Cortex of kidney (tissue), 1 donor: ENCODE data around the gene RCOR1.
"Not testable (repeated sequence)": the region's sequence is repeated elsewhere in the genome, so short reads cannot be mapped to it uniquely, and the experiment has no call there.

Source experiments
- DNase-seq: peaks from one replicate; lab custom pipeline; 2025; lab: John Stamatoyannopoulos, UW

The RCOR1 gene

DNA sequence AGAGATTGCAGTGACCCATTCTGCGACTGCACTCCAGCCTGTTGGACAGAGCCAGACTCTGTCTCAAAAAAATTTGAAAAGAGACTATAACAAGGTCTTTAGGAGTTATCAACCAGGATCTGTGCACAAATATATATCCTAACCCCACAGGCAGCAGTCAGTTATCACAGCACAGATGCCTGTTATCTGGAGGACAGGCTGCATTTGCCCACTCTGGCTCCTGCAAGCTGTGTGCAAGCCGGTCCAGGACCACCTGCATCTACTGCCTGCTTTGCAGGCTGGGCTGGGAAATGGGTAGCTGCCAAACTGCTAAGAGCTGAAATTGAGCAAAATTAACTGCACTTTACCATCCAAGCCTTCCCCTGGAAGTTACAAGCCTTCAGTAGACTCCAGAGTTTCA, 21.4 kb upstream of the RCOR1 start:
- DNase-seq, result no peak

- no peak for DNase-seq
These were observed 20.9 kb upstream of the RCOR1 start for GRCh38 chr14:102571478-102572042.

- DNase-seq, result not testable (repeated sequence)
These were observed 19.3 kb upstream of the RCOR1 start for GRCh38 chr14:102573161-102573560.

- no peak for DNase-seq
These were observed 18.8 kb upstream of the RCOR1 start for GRCh38 chr14:102573591-102574046.

- DNase-seq, result no peak
These were observed 17.9 kb upstream of the RCOR1 start for GRCh38 chr14:102574281-102575159.

GRCh38 chr14:102575160-102575845, 17.1 kb upstream of the RCOR1 start:
- no peak for DNase-seq

- DNase-seq, result not testable (repeated sequence)
These were observed 16.5 kb upstream of the RCOR1 start for GRCh38 chr14:102575846-102576428.

DNA sequence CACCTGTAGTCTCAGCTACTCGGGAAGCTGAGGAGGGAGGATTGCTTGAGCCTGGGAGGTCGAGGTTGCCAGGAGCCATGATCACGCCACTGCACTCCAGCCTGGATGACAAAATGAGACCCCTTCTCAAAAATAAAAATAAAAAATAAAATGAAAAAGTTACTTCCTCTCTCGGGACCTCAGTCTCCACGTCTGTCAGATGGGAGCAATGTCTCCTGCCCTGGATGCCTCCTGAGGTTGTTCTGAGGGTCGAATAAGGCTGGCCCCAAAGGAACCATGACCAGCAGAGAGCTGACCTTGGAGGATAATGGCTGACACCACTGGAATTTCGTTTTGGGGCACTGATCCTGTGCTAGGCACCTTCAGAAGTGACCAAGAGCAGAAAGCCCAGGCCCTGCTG, 13.6 kb upstream of the RCOR1 start:
- no peak for DNase-seq

DNA sequence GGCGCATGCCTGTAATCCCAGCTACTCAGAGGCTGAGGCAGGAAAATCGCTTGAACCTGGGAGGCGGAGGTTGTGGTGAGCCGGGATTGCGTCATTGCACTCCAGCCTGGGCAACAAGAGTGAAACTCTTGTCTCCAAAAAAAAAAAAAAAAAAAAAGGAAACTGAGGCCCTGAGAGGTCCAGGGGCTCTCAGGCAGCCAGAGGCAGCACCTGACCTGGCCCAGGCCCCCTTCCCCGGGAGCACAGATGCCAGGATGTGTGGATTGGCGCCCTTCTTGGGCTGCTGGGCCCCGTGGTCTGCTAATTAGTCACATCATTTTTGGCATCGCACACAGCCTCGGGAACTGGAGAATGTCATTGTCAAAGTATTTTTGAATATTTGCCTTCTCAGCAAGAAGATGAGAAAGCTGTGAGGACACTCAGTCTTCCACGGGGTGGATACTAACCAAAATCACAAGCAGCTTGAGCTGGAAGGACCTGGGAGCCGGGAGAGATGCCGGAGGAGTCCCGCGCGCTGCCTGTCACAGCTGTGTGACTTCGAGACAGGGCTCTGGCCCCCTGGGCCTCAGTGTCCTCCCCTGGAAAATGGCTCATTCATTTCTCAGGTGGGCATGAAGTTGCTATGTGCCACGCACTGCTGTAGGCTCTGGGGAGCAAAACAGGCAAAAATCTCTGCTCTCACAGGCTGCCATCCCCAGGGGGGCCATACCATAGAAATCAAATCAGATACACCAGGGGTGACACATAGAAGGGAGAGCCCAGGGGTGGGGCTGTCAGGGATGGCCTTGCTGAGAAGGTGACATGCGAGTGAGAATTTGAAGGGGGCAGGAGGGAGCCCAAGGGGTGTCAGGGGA, 12.5 kb upstream of the RCOR1 start:
- no peak for DNase-seq

- no peak for DNase-seq
These were observed 11.8 kb upstream of the RCOR1 start for GRCh38 chr14:102580550-102581110.

- no peak for DNase-seq
These were observed 11.3 kb upstream of the RCOR1 start for GRCh38 chr14:102581193-102581592.

DNA sequence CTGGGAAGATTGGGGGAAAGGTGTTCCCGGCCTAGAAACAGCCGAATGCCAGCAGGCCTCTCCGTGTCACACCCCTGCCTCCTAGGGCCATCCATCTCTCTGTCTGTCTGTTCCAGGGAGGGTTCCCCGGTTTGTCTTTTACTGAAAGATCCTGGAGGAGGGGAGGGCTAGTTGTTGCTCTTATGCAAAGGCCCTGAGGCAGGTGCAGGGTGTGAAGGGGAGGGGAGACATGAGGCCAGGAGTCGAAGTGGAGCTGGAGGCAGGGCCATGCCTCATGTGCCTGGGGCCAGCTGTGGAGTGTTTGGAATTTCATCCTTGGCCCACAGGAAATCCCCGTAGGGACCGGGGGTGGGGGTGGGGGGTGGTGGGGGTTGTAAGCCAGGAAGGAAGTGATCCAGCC, 8.7 kb upstream of the RCOR1 start:
- no peak for DNase-seq

DNA sequence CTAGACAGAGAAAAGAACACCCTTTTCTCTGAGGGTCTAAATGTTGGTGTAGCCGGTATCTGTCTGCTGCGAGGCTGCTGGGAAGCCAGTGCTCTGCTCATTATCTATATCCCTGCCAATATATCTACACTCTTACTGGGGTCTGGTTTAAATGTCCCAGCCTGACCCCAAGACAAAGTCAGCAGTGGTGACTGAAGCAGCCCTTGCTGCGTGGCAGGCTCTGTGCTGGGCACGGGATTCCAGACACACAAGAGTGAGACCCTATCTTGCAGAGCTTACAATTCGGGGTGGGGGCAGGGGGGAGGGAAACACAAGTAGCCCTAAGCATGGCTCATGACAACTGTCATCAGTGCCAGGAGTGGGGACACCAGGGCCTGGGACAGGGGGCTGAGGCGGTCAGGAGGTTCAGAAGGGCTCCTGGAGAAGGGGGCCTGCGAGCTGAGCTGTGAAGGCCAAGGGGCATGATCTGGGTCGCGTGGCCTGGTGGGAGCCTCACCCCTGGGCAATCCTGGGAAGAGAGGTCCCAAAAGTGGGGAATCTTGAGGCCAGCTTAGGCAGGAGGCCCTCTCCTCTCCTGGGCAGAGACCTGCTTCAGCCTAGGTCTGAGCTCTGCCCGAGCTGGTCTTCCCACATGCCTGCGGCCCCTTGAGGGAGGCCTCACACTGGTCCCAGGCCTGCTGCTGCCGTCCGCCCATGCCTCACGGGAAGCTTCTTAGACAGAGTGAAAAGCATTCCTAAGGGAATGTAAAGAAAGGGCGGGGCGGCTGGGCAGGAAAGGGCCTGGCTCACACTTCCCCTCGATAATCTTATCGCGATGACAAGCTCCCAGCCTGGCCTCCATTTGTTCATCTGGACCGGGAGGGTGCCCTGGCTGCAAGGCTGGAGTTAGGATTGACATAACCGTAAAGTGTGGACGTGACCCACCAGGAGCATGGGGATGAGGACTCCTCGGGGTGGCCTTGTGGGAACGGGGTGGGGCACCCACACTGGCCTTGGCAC, 7.3 kb upstream of the RCOR1 start:
- DNase-seq, result no peak

DNA sequence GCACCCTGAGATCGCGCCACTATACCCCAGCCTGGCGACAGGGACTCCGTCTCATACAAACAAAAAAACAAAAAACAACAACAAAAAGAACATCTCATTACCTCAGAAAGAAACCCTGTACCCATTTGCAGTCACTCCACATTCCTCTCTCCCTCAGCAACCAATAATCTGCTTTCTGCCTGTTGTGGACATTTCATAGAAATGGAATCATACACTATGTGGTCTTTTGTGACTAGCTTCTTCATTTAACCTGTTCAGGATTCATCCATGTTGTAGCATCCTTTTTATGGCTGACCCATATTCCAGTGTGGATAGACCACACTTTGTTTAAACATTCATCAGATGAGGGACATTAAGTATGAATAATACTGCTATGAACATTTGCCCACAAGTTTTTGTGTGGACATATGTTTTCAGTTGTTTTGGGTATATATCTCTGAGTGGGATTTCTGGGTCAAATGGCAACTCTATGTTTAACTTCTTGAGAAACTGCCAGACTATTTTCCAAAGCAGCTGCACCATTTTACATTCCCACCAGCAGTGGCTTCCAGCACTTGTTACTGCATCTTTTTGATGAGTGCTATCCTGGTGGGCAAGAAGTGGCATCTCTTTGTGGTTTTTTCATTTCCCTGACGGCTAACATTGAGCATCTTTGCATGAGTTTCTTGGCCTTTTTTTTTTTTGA, 5.9 kb upstream of the RCOR1 start:
- no peak for DNase-seq

DNA sequence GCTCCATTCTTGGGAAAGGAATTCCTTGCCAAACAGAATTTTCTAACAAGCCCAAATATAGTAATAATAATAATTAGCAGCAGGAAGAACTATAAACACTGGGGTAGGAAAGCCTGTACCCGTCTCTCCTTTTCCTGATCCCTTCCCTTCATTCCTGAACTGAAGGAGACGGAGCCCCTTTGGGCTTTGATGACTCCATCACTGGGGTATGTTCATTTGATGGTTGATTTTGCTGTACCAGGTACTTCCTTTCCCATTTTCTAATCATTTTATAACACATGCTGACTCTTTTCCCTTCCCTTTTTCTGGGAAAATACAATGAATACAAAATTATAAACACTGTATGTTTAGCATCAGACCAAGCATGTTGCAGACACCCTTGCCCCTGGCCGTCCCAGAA, 3.6 kb upstream of the RCOR1 start:
- no peak for DNase-seq

DNA sequence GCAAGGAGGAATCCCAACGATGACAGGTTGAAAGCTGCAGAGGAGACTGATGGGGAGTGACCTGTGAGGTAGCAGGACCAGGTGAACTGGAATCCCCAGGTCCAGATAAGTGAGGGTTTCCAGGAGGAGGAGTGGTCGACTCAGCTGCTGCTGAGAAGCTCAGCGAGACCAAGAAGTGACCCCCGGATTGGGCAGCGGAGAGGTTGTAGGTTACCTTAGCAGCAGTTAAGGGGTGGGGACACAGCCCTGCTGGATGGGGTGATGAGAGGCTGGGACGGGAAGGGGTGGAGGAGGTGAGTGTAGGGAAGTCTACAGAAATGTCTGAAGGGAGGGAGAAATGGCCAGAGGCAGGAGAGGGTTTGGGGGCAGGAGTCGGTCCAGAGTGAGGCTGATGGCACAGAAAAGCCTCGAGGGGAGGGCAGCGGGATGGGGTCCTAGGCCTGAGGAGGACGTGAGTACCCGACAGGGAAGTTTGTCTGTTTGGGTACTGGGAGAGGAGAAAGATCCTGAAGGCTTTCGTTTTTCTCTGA, 2.6 kb upstream of the RCOR1 start:
- no peak for DNase-seq

DNA sequence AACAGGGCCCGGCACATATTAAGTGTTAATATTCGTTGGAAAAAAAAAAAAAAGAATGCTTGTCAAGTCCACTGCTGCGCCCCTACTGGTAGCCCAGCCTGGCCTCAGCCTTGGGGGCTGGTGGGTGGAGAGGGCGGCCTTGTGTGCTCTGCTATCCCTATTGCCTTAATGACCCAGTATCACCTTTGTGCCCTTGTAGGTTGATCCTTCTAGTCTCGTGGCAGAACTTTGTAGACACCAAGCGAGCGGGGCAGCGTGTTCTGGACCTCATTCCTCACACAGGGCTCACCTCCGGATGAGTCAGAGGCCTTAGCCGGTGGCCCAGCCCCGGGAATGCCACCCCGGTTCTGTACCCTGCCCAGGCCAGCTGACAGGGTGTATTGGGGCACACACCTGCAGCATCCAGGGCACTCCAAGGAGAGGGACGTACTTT, 1.8 kb upstream of the RCOR1 start:
- no peak for DNase-seq

DNA sequence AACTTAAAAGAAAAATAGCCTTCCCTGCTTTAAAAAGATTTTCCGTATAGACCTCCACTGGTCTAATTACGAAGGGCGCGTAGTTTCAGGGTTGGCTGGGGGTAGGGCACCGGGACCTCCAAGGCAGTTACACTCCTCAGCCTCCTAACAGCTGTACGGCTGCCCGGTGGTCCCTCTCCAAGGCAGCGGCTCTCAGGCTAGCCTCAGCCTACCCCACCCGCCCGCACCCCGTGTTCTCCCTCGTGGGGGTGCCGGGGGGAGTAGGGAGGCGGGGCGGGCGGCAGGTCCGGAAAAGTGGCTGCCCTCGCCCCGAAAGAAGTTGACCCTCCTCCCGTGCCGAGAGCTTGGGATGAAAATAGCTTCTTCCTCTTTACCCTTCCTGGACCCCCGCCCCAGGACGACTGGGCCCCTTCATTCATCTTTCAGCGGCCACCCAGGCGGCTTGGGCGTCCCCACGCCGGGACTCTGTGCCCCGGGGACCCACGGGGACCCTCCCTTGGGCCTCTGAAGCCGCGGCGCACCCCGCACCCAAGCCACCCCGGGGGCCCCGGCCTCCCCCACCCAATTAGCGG, 991 bp upstream of the RCOR1 start:
- DNase-seq, result no peak

- no peak for DNase-seq
These were observed 263 bp downstream of the RCOR1 start for GRCh38 chr14:102592763-102593060.
